IPS DF 4.7 (cell line): Measurements from ENCODE around the gene AP3S1.

Source experiments
- DNase-seq: peaks from one replicate; pipeline ENCODE4 v3.0.0-alpha.2; 2013; ENCODE audit warnings: low spot score; ENCODE audit errors: extremely low read depth

Gene AP3S1

GRCh38 chr5:115936031-115936430 is 94.3 kb downstream of the AP3S1 start:
- no peak for DNase-seq

- no peak for DNase-seq
Measured at GRCh38 chr5:115939059-115939458, 97.3 kb downstream of the AP3S1 start.

- no peak for DNase-seq
Measured at GRCh38 chr5:115940080-115940810, 98.5 kb downstream of the AP3S1 start.

- DNase-seq = no peak
Measured at GRCh38 chr5:115941051-115941675, 99.4 kb downstream of the AP3S1 start.

GRCh38 chr5:115944501-115944900 is 102.8 kb downstream of the AP3S1 start:
- DNase-seq = no peak

GRCh38 chr5:115946655-115947054 is 104.9 kb downstream of the AP3S1 start:
- DNase-seq = no peak

GRCh38 chr5:115947260-115947659 is 105.5 kb downstream of the AP3S1 start:
- no peak for DNase-seq

GRCh38 chr5:115948091-115948534 is 106.4 kb downstream of the AP3S1 start:
- no peak for DNase-seq

- DNase-seq = no peak
Measured at GRCh38 chr5:115949096-115949495, 107.4 kb downstream of the AP3S1 start.

GRCh38 chr5:115952588-115952987 is 110.9 kb downstream of the AP3S1 start:
- DNase-seq = no peak

- DNase-seq = no peak
Measured at GRCh38 chr5:115954144-115954543, 112.4 kb downstream of the AP3S1 start.

GRCh38 chr5:115956957-115957356 is 115.2 kb downstream of the AP3S1 start:
- no peak for DNase-seq

GRCh38 chr5:115961381-115962238 is 119.9 kb downstream of the AP3S1 start:
- no peak for DNase-seq

GRCh38 chr5:115962239-115962564 is 120.5 kb downstream of the AP3S1 start, which contains the start of gene LVRN:
LVRN (plus strand) TSS chr5:115962475; CDS start chr5:115962618, 143 bp downstream.
- no peak for DNase-seq

- DNase-seq = no peak
Measured at GRCh38 chr5:115962565-115963402, 121.0 kb downstream of the AP3S1 start.

- DNase-seq = no peak
Measured at GRCh38 chr5:115963566-115963965, 121.8 kb downstream of the AP3S1 start.
